Suprapubic skin (tissue), 3 donors: Measurements from ENCODE around the gene EEIG2.

Source experiments
- CTCF ChIP-seq, 2 donors: fragments of 200-600 bp in 1 of 2; fragments of 450-650 bp in 1 of 2; sonication (generic) in 1 of 2; IDR thresholded peaks; one replicate each; pipeline ENCODE4 v1.5.1; 2016 to 2019; ENCODE audit warnings: antibody characterized with exemption in 2 of 2, mild to moderate bottlenecking in 1 of 2, moderate library complexity in 1 of 2
- POLR2AphosphoS5 ChIP-seq, 3 donors: sonication (generic); formaldehyde crosslinking; IDR thresholded peaks; one replicate each; pipeline ENCODE4 v1.6.1; 2017; ENCODE audit warnings: antibody characterized with exemption in 3 of 3

- TF ChIP-seq POLR2AphosphoS5 (IDR thresholded peaks at IDR 0.05), result no peak
- no peak for TF ChIP-seq CTCF (IDR thresholded peaks at IDR 0.05)
These were observed 14.1 kb downstream of the EEIG2 start for GRCh38 chr1:108574008-108574407.
